Smooth muscle cell (in vitro differentiated cells): Measurements from ENCODE around the gene PCSK6. TPM values are rescaled to one million over a fixed set of nuclear protein-coding genes. Genes with fewer than 3 reads are reported as not detected.

Experiments
- DNase-seq: peaks from one replicate; lab custom pipeline; 2025; ENCODE audit not compliant: unreplicated experiment; lab: John Stamatoyannopoulos, UW
- H2AFZ ChIP-seq: fragments of 200-600 bp; sonication (generic); 2 replicates; pipeline ENCODE4 v1.6.0; 2016; ENCODE audit warnings: antibody characterized with exemption, low read depth, mild to moderate bottlenecking
- H3F3A ChIP-seq: fragments of 200-600 bp; sonication (generic); 2 replicates; pipeline ENCODE4 v1.6.0; 2017; ENCODE audit warnings: antibody characterized with exemption, low read depth
- H3K27ac ChIP-seq: fragments of 200-600 bp; sonication (generic); 2 replicates; pipeline ENCODE4 v1.5.1; 2016; ENCODE audit warnings: low read depth, mild to moderate bottlenecking
- H3K27me3 ChIP-seq: fragments of 200-600 bp; sonication (generic); 2 replicates; pipeline ENCODE4 v1.6.1; 2016; ENCODE audit warnings: low read depth, mild to moderate bottlenecking
- H3K36me3 ChIP-seq: fragments of 200-600 bp; sonication (generic); 2 replicates; pipeline ENCODE4 v1.5.1; 2016; ENCODE audit warnings: low read depth
- H3K4me1 ChIP-seq: fragments of 200-600 bp; sonication (generic); 2 replicates; pipeline ENCODE4 v1.5.1; 2016; ENCODE audit warnings: low read depth
- H3K4me2 ChIP-seq: fragments of 200-600 bp; sonication (generic); 2 replicates; pipeline ENCODE4 v1.6.0; 2016; ENCODE audit warnings: mild to moderate bottlenecking
- H3K4me3 ChIP-seq: fragments of 200-600 bp; sonication (generic); 2 replicates; pipeline ENCODE4 v1.5.1; 2016; ENCODE audit warnings: mild to moderate bottlenecking
- H3K79me2 ChIP-seq: fragments of 200-600 bp; sonication (generic); 2 replicates; pipeline ENCODE4 v1.6.0; 2016; ENCODE audit warnings: low read depth, mild to moderate bottlenecking
- H3K9ac ChIP-seq: fragments of 200-600 bp; sonication (generic); 2 replicates; pipeline ENCODE4 v1.6.0; 2016; ENCODE audit warnings: low read depth
- H3K9me3 ChIP-seq: fragments of 200-600 bp; sonication (generic); replicated peaks from 2 replicates; pipeline ENCODE4 v1.5.1; 2016; ENCODE audit warnings: low read depth
- H4K20me1 ChIP-seq: fragments of 200-600 bp; sonication (generic); 2 replicates; pipeline ENCODE4 v1.6.0; 2016; ENCODE audit warnings: low read depth
- WGBS: methylation state at CpG from one replicate; pipeline ENCODE4 v1.1.7; 2016; ENCODE audit warnings: low lambda C conversion rate; 5-methylcytosine and 5-hydroxymethylcytosine counted together
- polyA plus RNA-seq: library from polyadenylated mRNA; unstranded; fragments of >200 nt; fragmentation: Nextera tagmentation; extraction: Ambion mirVana; gene quantifications from 2 replicates; pipeline ENCODE4 v1.2.1, GENCODE V29; 2016
- total RNA-seq: library from RNA; depleted of rRNA; stranded (reverse); fragments of >200 nt; gene quantifications from 2 replicates; pipeline ENCODE4 v1.2.3, GENCODE V29; 2014
- TF ChIP-seq, protein P1 (sequence below): fragments of 200-600 bp; sonication (generic); IDR thresholded peaks from 2 replicates; pipeline ENCODE4 v1.5.1; 2017; ENCODE audit warnings: borderline replicate concordance, mild to moderate bottlenecking, antibody characterized with exemption; ENCODE audit not compliant: insufficient read depth, poor library complexity, severe bottlenecking

PCSK6 gene
- total and polyA plus RNA-seq, 2 experiments from 2014 or later: 17.5 TPM

DNA sequence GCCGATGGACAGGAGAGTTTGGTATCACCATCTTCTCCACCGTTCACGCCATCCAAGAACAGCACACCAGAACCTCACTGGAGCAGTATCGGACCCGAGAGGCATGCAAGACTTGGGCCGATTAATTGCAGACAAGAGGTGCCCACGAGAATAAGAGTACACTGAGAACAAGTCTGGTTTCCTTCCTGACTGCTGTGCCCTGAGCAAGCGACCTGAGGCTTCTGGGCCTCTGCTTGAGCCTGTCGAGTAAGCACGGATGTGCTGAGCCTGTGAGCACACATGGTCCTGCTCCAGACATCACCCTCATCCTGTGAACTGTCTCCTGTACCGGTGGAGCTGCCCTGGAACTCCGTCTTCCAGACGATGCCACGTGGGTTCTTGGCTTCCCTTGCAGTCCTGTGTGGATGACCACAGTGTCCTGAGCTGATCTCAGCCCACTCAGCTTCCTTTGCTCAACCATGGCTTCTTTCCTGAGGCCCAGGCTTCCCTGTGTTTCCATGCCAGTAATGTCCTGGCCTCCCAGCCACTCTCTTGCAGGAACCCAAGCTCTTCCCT, 160.1 kb downstream of the PCSK6 start:
- H3K36me3 ChIP-seq: no peaks in the 10 kb centered on the region
- H3K79me2 ChIP-seq: no peaks in the 10 kb centered on the region
- H3K27ac ChIP-seq: no peak overlapping the region
- H3K9ac ChIP-seq: no peak overlapping the region
- no peaks in the 10 kb centered on the region for H3K9me3 ChIP-seq
- H3F3A ChIP-seq: no peaks in the 10 kb centered on the region
- TF ChIP-seq, protein P1, sequence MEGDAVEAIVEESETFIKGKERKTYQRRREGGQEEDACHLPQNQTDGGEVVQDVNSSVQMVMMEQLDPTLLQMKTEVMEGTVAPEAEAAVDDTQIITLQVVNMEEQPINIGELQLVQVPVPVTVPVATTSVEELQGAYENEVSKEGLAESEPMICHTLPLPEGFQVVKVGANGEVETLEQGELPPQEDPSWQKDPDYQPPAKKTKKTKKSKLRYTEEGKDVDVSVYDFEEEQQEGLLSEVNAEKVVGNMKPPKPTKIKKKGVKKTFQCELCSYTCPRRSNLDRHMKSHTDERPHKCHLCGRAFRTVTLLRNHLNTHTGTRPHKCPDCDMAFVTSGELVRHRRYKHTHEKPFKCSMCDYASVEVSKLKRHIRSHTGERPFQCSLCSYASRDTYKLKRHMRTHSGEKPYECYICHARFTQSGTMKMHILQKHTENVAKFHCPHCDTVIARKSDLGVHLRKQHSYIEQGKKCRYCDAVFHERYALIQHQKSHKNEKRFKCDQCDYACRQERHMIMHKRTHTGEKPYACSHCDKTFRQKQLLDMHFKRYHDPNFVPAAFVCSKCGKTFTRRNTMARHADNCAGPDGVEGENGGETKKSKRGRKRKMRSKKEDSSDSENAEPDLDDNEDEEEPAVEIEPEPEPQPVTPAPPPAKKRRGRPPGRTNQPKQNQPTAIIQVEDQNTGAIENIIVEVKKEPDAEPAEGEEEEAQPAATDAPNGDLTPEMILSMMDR: no peak
- H2AFZ ChIP-seq: no peak overlapping the region
- no peak overlapping the region for H3K4me2 ChIP-seq
- no peak overlapping the region for H3K4me3 ChIP-seq
- H3K27me3 ChIP-seq: no peaks in the 10 kb centered on the region
- no peak for DNase-seq
- no peaks in the 10 kb centered on the region for H3K4me1 ChIP-seq
- H4K20me1 ChIP-seq: no peaks in the 10 kb centered on the region
- WGBS: 85% methylated on average over 14 of the region's 14 CpGs

GRCh38 chr15:101328001-101328400, 161.5 kb downstream of the PCSK6 start:
- H3K4me3 ChIP-seq: no peak overlapping the region
- no peak for DNase-seq
- H3F3A ChIP-seq: no peaks in the 10 kb centered on the region
- WGBS: 94% methylated on average over 14 of the region's 14 CpGs
- no peaks in the 10 kb centered on the region for H3K4me1 ChIP-seq
- no peak overlapping the region for H3K9ac ChIP-seq
- no peaks in the 10 kb centered on the region for H3K79me2 ChIP-seq
- no peaks in the 10 kb centered on the region for H3K9me3 ChIP-seq
- no peak overlapping the region for H3K27ac ChIP-seq
- no peak overlapping the region for H2AFZ ChIP-seq
- H3K27me3 ChIP-seq: no peaks in the 10 kb centered on the region
- no peaks in the 10 kb centered on the region for H3K36me3 ChIP-seq
- TF ChIP-seq, protein P1: no peak
- H3K4me2 ChIP-seq: no peak overlapping the region
- no peaks in the 10 kb centered on the region for H4K20me1 ChIP-seq

DNA sequence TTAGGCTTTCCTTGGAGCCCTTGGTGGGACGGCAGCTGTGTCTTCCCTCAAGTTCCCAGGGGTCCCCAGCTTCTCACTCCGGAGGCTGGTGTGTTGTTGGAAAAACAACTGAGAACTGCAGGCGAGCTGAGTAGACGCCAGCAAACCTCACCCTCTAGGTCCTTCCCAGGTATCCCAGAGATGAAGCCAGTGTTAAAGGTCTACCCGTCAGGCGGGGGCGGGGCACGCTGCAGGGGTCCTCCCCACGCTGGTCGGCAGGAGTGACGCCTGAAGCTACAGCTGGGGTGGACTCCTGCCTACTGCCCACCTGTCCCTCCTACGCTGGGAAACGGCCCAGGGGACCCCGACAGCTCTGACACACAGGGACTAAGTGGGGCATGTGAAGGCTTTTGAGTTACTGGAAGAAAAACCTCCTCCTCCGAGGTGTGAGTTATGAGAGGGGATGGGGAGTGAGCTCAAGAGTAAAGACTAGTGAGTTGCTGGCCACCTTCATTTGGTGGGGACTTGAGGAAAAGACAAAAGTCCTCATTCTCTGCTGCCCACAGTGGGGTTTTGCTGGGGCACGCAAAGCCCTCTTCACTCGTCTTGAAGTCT, 162.3 kb downstream of the PCSK6 start:
- no peaks in the 10 kb centered on the region for H3K9me3 ChIP-seq
- TF ChIP-seq, protein P1: no peak
- DNase-seq: no peak
- H3K27me3 ChIP-seq: no peaks in the 10 kb centered on the region
- H3F3A ChIP-seq: no peaks in the 10 kb centered on the region
- no peaks in the 10 kb centered on the region for H3K36me3 ChIP-seq
- H3K4me1 ChIP-seq: no peaks in the 10 kb centered on the region
- no peak overlapping the region for H3K4me3 ChIP-seq
- no peak overlapping the region for H3K9ac ChIP-seq
- no peaks in the 10 kb centered on the region for H4K20me1 ChIP-seq
- H2AFZ ChIP-seq: no peak overlapping the region
- H3K79me2 ChIP-seq: no peaks in the 10 kb centered on the region
- WGBS: 85% methylated on average over 17 of the region's 17 CpGs
- H3K4me2 ChIP-seq: no peak overlapping the region
- H3K27ac ChIP-seq: no peak overlapping the region
